Adrenal gland (tissue), 12 donors: ENCODE results near the gene GNB1L. TPM values are rescaled to one million over a fixed set of nuclear protein-coding genes. Genes with fewer than 3 reads are reported as not detected.

Source experiments
- DNase-seq, 7 donors: peaks; one replicate each; pipeline ENCODE4 v3.0.0-alpha.2; 2019 to 2020
- H3K27ac ChIP-seq, 5 donors: fragments of 200-600 bp; sonication (generic) in 4 of 5; 1 replicate in 3 of 5; 2 replicates in 2 of 5; pipeline versions ENCODE4 v1.5.1 to v1.8.0; 2016 to 2020; ENCODE audit warnings: mild to moderate bottlenecking in 1 of 5
- H3K27me3 ChIP-seq: fragments of 200-600 bp; 2 replicates; pipeline ENCODE4 v1.8.0; 2021
- H3K36me3 ChIP-seq, 2 donors: fragments of 200-600 bp; replicated peaks in 1 of 2; 1 replicate in 1 of 2; 2 replicates in 1 of 2; pipeline versions ENCODE4 v1.5.1 to v1.8.0; 2018 to 2022
- H3K4me1 ChIP-seq, 2 donors: fragments of 200-600 bp; replicated peaks in 1 of 2; 1 replicate in 1 of 2; 2 replicates in 1 of 2; pipeline versions ENCODE4 v1.5.1 to v1.8.0; 2018 to 2021
- H3K4me3 ChIP-seq, 4 donors: fragments of 200-600 bp; sonication (generic) in 3 of 4; one replicate each; pipeline ENCODE4 v1.5.1; 2016 to 2018
- H3K9me3 ChIP-seq, 3 donors: fragments of 200-600 bp; sonication (generic) in 1 of 3; replicated peaks in 1 of 3; 1 replicate in 2 of 3; 2 replicates in 1 of 3; pipeline versions ENCODE4 v1.5.1 to v1.8.0; 2016 to 2021
- POLR2A ChIP-seq, 2 donors: fragments of 450-650 bp; IDR thresholded peaks; one replicate each; pipeline ENCODE4 v1.6.1; 2017; ENCODE audit warnings: antibody characterized with exemption in 2 of 2, mild to moderate bottlenecking in 2 of 2, moderate library complexity in 1 of 2
- whole genome bisulfite sequencing, 4 donors: extraction: QIAGEN DNeasy Blood & Tissue Kit in 2 of 4; methylation state at CpG; one replicate each; pipeline versions ENCODE4 v1.1.5 to v1.1.7; 2013 to 2017; 5-methylcytosine and 5-hydroxymethylcytosine counted together
- intact Hi-C, 2 donors: fragments of 100-400 bp; cut with DNase I; formaldehyde crosslinking; loops; one replicate each; pipeline versions ENCODE4 v1.14.1 to v1.15.0; 2022 to 2023
- polyA plus RNA-seq, 3 donors: library from polyadenylated mRNA; stranded (reverse); fragments of 200-250 nt in 2 of 3; fragments of 350-450 nt in 1 of 3; fragmentation: Illumina TruSeq in 1 of 3; extraction: RNeasy Lipid Tissue Mini Kit (QIAGEN cat#74804) in 1 of 3; gene quantifications; one replicate each; pipeline ENCODE4 v1.2.3, GENCODE V29; 2013 to 2014
- total RNA-seq, 9 donors: library from RNA; depleted of rRNA in 4 of 9; stranded (reverse); fragments of >200 nt in 4 of 9; fragments of 120-200 nt in 1 of 9; fragmentation: NEBNext Ultra II Directional in 1 of 9; extraction: Animal tissue kit (Norgen Biotek cat#: 25700) in 1 of 9; gene quantifications; one replicate each; pipeline versions ENCODE4 v1.1.0 to v1.2.4, GENCODE V29; 2013 to 2023
- TF ChIP-seq, protein P1 (sequence below), 6 experiments: fragments of 450-650 bp in 4 of 6; fragments of 200-600 bp in 2 of 6; sonication (generic) in 1 of 6; IDR thresholded peaks; 1 replicate in 5 of 6; 2 replicates in 1 of 6; pipeline versions ENCODE4 v1.5.1 to v1.8.0; 2016 to 2021; ENCODE audit warnings: antibody characterized with exemption in 6 of 6, mild to moderate bottlenecking in 2 of 6, moderate library complexity in 1 of 6
- donor health status: healthy with polysubstance abuse.
- donor health status: Bipolar disorder and iron deficiency.
- donor health status: DM: yes; HTN: yes; CAD: no.
- donor health status: DM: no; HTN: no; CAD: no.
- donor health status: DM: no; HTN: no; CAD: no.
- donor health status: DM: yes; HTN: yes; CAD: no.

The GNB1L gene
- total and polyA plus RNA-seq, 12 donors = 0.26 to 6.6 (median 4.2) TPM; not detected in 1

DNA sequence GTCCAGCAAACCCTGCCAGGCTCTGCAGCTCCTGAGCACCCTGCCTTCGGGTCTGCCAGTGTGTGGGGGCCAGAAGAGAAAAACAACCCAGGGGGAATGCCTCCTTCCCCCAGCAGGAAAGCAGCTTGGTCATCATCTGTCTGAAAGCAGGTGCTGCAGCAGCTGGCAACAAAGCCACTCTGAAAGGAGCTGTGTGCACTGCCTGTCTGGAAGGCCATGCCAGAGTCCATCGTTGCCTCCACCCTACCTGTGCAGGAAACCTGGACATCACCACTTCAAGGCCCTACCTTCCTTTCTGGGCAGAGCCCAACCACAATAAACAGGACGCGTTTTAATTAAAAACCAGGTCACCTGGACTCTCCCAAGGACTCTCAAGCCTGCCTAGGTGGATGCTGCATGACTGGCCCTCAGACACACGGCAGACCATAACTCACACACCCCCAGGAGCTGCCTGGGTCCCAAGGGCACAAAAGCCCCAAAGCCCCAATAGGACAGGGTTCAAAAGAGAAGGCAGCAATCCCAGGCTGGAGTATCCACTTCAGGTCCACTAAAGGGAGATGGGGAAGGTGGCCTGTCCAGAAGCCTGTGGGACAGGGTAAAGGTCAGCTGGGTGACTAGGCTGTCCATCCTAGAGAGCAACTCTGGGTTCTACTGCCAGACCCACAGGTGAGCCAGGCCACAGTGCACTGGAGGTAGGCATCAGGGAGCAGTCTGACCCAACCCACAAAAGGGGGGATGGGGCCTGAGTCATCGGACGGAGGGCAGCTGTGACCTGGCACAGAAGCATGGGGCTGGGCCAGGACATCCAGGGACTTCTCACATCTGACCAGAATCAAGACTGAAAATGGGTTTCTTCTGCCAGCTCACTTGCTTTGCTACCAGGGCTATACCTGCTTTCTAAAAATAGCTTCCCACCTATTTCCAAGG lies 6.1 kb downstream of the GNB1L start:
- Histone ChIP-seq H3K9me3 (no peaks in the 10 kb centered on the region), H3K4me1 (peaks cover 11 to 17% of the 10 kb centered on the region in 2 donors), H3K27ac (peak overlapping the region in 1 of 5 donors; percentile 17), H3K27me3 (no peaks in the 10 kb centered on the region), H3K4me3 (no peak overlapping the region), H3K36me3 (peaks cover 0 to 18% of the 10 kb centered on the region in 2 donors)
- DNase-seq = peak; percentile 61 to 83 (median 79)
- TF ChIP-seq, protein P1, sequence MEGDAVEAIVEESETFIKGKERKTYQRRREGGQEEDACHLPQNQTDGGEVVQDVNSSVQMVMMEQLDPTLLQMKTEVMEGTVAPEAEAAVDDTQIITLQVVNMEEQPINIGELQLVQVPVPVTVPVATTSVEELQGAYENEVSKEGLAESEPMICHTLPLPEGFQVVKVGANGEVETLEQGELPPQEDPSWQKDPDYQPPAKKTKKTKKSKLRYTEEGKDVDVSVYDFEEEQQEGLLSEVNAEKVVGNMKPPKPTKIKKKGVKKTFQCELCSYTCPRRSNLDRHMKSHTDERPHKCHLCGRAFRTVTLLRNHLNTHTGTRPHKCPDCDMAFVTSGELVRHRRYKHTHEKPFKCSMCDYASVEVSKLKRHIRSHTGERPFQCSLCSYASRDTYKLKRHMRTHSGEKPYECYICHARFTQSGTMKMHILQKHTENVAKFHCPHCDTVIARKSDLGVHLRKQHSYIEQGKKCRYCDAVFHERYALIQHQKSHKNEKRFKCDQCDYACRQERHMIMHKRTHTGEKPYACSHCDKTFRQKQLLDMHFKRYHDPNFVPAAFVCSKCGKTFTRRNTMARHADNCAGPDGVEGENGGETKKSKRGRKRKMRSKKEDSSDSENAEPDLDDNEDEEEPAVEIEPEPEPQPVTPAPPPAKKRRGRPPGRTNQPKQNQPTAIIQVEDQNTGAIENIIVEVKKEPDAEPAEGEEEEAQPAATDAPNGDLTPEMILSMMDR (IDR thresholded peaks at IDR 0.05) = no peak
- TF ChIP-seq POLR2A (IDR thresholded peaks at IDR 0.05) = no peak
- WGBS, 4 donors = 47 to 100% (median 52%) methylated on average over 1 to 7 of the region's 7 CpGs
- intact Hi-C loops = no loop called here

DNA sequence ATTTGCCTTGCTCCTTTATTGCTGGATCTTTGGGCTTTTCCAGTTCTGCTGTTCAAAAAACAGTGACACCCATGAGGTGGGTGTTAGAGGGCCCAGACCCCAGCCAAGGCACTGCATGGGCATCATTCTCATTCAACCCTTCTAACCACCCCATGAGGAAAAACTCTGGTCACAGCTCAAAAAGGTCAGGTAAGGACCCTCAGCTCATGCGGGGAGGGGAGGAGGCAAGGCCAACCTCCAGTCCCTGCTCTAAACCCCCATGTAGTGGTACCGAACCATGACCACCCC lies 7.4 kb downstream of the GNB1L start:
- H3K27me3 ChIP-seq = no peaks in the 10 kb centered on the region
- TF ChIP-seq, protein P1 (IDR thresholded peaks at IDR 0.05) = no peak
- no peak for TF ChIP-seq POLR2A (IDR thresholded peaks at IDR 0.05)
- H3K4me1 ChIP-seq = peaks cover 3 to 12% of the 10 kb centered on the region in 2 donors
- no peaks in the 10 kb centered on the region for H3K9me3 ChIP-seq
- WGBS, 4 donors = 88 to 98% (median 93%) methylated on average over 2 of the region's 2 CpGs
- H3K27ac ChIP-seq = no peak overlapping the region
- H3K36me3 ChIP-seq = peaks cover 0 to 16% of the 10 kb centered on the region in 2 donors
- intact Hi-C loops = no loop called here
- H3K4me3 ChIP-seq = no peak overlapping the region
- no peak for DNase-seq

DNA sequence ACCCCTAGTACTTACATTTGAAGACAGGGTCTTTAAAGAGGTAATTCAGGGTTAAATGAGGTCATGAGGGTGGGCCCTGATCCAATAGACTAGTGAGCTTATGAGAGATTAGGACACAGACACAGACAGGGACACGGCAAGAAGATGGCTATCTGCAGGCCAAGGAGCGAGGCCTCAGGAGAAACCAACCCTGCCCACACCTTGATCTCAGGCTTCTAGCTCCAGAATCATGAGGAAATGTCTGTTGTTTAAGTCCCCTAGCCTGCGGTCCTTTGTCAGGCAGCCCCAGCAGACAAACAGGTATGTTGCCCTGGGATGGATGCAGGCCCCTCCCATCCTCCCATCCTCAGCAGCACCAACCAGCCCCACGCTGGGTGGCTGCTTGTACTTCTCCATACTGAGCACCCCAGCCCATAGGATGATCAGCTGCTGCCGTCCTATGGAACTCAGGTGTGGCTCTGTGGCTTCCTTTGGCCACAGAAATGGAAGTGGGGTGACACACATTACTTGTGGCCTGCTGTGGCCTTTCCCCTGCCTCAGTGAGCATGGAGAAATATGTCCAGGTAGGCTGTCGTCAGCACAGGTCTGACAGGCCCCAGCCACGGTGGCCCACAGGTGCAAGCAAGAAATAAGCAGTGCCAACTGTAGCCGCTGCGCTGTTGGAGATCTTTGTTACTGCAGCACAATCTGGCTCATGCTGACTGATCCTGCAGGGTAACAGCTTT lies 7.9 kb downstream of the GNB1L start:
- no peak for TF ChIP-seq POLR2A (IDR thresholded peaks at IDR 0.05)
- TF ChIP-seq, protein P1 (IDR thresholded peaks at IDR 0.05) = no peak
- Histone ChIP-seq H3K27me3 (no peaks in the 10 kb centered on the region), H3K4me3 (no peak overlapping the region), H3K4me1 (peaks cover 3 to 12% of the 10 kb centered on the region in 2 donors), H3K36me3 (peaks cover 0 to 11% of the 10 kb centered on the region in 2 donors), H3K9me3 (no peaks in the 10 kb centered on the region), H3K27ac (no peak overlapping the region)
- DNase-seq = no peak
- intact Hi-C loops = no loop called here
- 89 to 92% (median 91%) methylated on average over 6 to 9 of the region's 9 CpGs for WGBS, 4 donors

DNA sequence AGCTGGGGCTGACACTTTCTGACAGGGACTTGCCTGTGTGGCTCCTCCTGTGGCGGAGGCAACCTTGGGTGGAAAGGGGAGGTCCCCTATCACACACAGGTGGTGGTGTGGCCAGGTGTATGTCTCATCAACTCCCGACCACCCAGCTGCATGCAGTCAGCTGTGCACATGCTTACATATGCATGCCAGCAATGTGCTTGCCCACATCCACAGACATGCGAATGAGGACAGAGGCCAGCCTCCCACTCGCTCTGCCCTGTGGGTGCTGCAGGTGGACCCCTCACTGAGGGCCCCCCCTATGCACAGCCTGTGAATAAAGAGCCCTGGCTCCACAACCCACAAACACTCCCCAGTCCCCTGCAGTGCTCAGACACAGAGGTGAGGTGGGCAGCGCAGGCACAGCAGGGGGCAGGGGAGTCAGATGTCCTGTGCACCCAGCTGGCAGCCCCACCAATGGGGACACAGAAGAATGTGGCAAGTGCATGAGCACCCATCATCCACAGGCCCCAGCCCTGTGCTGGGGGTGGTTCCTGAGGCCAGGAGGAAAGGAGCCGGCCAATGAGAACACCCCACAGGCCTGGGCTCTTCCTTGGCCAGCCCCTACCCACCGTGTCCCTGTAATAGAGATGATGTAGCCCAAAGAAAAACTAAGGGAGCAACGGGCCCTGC lies 9.5 kb downstream of the GNB1L start:
- 68 to 86% (median 82%) methylated on average over 6 to 8 of the region's 8 CpGs for WGBS, 4 donors
- no peak for TF ChIP-seq POLR2A (IDR thresholded peaks at IDR 0.05)
- TF ChIP-seq, protein P1 (IDR thresholded peaks at IDR 0.05) = no peak
- DNase-seq = no peak
- Histone ChIP-seq H3K4me3 (no peak overlapping the region), H3K36me3 (no peaks in the 10 kb centered on the region), H3K4me1 (peaks cover 3 to 12% of the 10 kb centered on the region in 2 donors), H3K27me3 (no peaks in the 10 kb centered on the region), H3K27ac (peak overlapping the region in 2 of 5 donors; percentile 26 to 73), H3K9me3 (no peaks in the 10 kb centered on the region)
- intact Hi-C loops = no loop called here
